Trophoblast cell (in vitro differentiated cells and primary cell): Measurements from ENCODE around the gene TCF12.

Experiments used
- DNase-seq, 2 donors: peaks; one replicate each; pipeline ENCODE4 v3.0.0-alpha.2; 2016
- H2AFZ ChIP-seq: 2 replicates; pipeline ENCODE4 v1.6.1; 2013; ENCODE audit warnings: low read length, moderate library complexity, mild to moderate bottlenecking; ENCODE audit not compliant: insufficient read depth, poor library complexity
- H2AK5ac ChIP-seq: 2 replicates; pipeline ENCODE4 v1.6.1; 2013; ENCODE audit warnings: mild to moderate bottlenecking, low read length
- H2BK120ac ChIP-seq: 2 replicates; pipeline ENCODE4 v1.6.1; 2013; ENCODE audit warnings: low read length, mild to moderate bottlenecking, moderate library complexity; ENCODE audit not compliant: insufficient read depth, poor library complexity
- H2BK12ac ChIP-seq: 2 replicates; pipeline ENCODE4 v1.6.1; 2013; ENCODE audit warnings: mild to moderate bottlenecking, low read length, moderate library complexity
- H2BK5ac ChIP-seq: 2 replicates; pipeline ENCODE4 v1.6.1; 2013; ENCODE audit warnings: low read length, low read depth, moderate library complexity, mild to moderate bottlenecking; ENCODE audit not compliant: poor library complexity
- H3K14ac ChIP-seq: 2 replicates; pipeline ENCODE4 v1.6.1; 2013; ENCODE audit warnings: mild to moderate bottlenecking, low read length
- H3K18ac ChIP-seq: 2 replicates; pipeline ENCODE4 v1.6.1; 2013; ENCODE audit warnings: mild to moderate bottlenecking, low read length
- H3K23ac ChIP-seq: 2 replicates; pipeline ENCODE4 v1.6.1; 2013; ENCODE audit warnings: low read length
- H3K27ac ChIP-seq: 2 replicates; pipeline ENCODE4 v1.5.1; 2013; ENCODE audit warnings: low read depth, mild to moderate bottlenecking, inconsistent platforms, low read length, moderate library complexity
- H3K27me3 ChIP-seq: 2 replicates; pipeline ENCODE4 v1.6.1; 2013; ENCODE audit warnings: inconsistent platforms, mild to moderate bottlenecking, low read length, moderate library complexity; ENCODE audit not compliant: insufficient read depth
- H3K36me3 ChIP-seq, 2 experiments: 1 replicate in 1 of 2; 2 replicates in 1 of 2; pipeline ENCODE4 v1.6.1; 2013; ENCODE audit warnings: low read length in 2 of 2, mild to moderate bottlenecking in 2 of 2, moderate library complexity in 1 of 2; ENCODE audit not compliant: insufficient read depth in 2 of 2, control insufficient read depth in 1 of 2
- H3K4ac ChIP-seq: 2 replicates; pipeline ENCODE4 v1.6.1; 2013; ENCODE audit warnings: low read depth, mild to moderate bottlenecking, low read length, moderate library complexity
- H3K4me1 ChIP-seq, 2 experiments: 1 replicate in 1 of 2; 2 replicates in 1 of 2; pipeline ENCODE4 v1.6.1; 2013; ENCODE audit warnings: low read length in 2 of 2, mild to moderate bottlenecking in 2 of 2, moderate library complexity in 1 of 2; ENCODE audit not compliant: insufficient read depth in 2 of 2, control insufficient read depth in 1 of 2
- H3K4me2 ChIP-seq: 2 replicates; pipeline ENCODE4 v1.6.1; 2013; ENCODE audit warnings: inconsistent platforms, mild to moderate bottlenecking, low read length, moderate library complexity
- H3K4me3 ChIP-seq: 2 replicates; pipeline ENCODE4 v1.5.1; 2013; ENCODE audit warnings: mild to moderate bottlenecking, low read depth, low read length, inconsistent platforms
- H3K79me1 ChIP-seq: one replicate; pipeline ENCODE4 v1.6.1; 2013; ENCODE audit warnings: low read length
- H3K79me2 ChIP-seq: 2 replicates; pipeline ENCODE4 v1.6.1; 2013; ENCODE audit warnings: low read length, mild to moderate bottlenecking; ENCODE audit not compliant: control insufficient read depth, insufficient read depth, poor library complexity
- H3K9ac ChIP-seq: 2 replicates; pipeline ENCODE4 v1.6.1; 2013; ENCODE audit warnings: mild to moderate bottlenecking, low read length
- H3K9me3 ChIP-seq: 2 replicates; pipeline ENCODE4 v1.6.1; 2013; ENCODE audit warnings: low read depth, mild to moderate bottlenecking, control low read depth, inconsistent platforms, low read length; ENCODE audit not compliant: insufficient read depth
- H4K12ac ChIP-seq: 2 replicates; pipeline ENCODE4 v1.6.1; 2013; ENCODE audit warnings: low read depth, mild to moderate bottlenecking, low read length, moderate library complexity
- H4K8ac ChIP-seq: 2 replicates; pipeline ENCODE4 v1.6.1; 2013; ENCODE audit warnings: low read depth, mild to moderate bottlenecking, low read length, moderate library complexity
- H4K91ac ChIP-seq: one replicate; pipeline ENCODE4 v1.6.1; 2013; ENCODE audit warnings: low read depth, mild to moderate bottlenecking, low read length, moderate library complexity
- WGBS: extraction: QIAGEN DNeasy Blood & Tissue Kit; methylation state at CpG from one replicate; pipeline ENCODE4 v1.1.7; 2013; ENCODE audit warnings: missing lambda C conversion rate; ENCODE audit not compliant: insufficient read length, insufficient coverage; ENCODE audit errors: extremely low coverage; 5-methylcytosine and 5-hydroxymethylcytosine counted together

The TCF12 gene

DNA sequence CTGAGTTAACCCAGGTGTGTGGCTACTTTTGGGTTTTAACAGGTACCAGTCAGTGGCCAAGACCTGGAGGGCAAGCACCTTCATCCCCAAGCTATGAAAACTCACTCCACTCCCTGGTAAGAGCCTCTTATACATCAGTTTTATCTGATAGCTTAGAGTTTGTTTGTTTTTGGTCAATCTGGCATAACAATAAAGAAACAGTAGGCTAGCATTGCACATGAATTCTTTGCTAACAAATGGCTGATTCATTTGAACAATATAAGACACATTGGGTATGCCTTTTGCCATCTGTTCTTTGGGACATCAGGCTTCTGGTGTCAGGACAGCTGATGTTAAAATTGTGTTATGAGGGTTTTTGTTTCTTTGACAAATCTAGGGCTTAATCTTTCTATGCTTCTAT, 332.9 kb downstream of the TCF12 start:
- Histone ChIP-seq H4K91ac (no peak overlapping the region), H3K4ac (no peak overlapping the region)

DNA sequence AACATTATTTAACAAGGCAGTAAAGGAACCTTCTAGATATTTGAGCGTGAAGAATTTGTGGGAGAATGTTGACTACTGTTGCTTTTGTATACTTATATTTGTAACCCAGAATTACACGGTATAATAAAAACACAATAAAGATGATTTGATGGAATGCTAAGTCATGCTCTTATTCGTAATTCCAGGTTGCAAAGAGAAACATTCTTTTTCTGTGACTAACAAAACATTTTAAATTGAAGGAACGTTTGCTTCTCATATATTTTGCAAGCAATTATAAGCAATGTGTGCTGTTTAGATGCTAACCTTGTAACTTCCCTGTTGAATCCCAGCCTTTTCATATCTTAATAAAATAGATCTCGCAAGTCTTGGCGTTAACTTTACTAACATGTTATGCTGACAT, 333.5 kb downstream of the TCF12 start:
- Histone ChIP-seq H3K4me1 (peaks cover 0 to 3% of the 10 kb centered on the region in 2 experiments), H3K79me1 (peaks cover 2% of the 10 kb centered on the region), H4K91ac (no peak overlapping the region), H3K27me3 (no peaks in the 10 kb centered on the region), H2AK5ac (no peak overlapping the region), H3K18ac (no peak overlapping the region), H3K23ac (no peak overlapping the region), H4K8ac (no peak overlapping the region), H4K12ac (no peak overlapping the region), H3K4ac (no peak overlapping the region), H3K36me3 (peaks cover 2 to 10% of the 10 kb centered on the region in 2 experiments), H3K4me2 (no peak overlapping the region), H2AFZ (no peak overlapping the region), H2BK12ac (no peak overlapping the region), H3K27ac (no peak overlapping the region), H3K4me3 (no peak overlapping the region), H3K9ac (no peak overlapping the region), H3K14ac (no peak overlapping the region), H3K79me2 (no peaks in the 10 kb centered on the region), H2BK5ac (no peak overlapping the region), H3K9me3 (no peaks in the 10 kb centered on the region), H2BK120ac (no peak overlapping the region)
- peak in 1 of 2 donors; percentile 17 for DNase-seq
- WGBS, result no CpG with 5 or more reads among the region's 6 CpGs

More for the DNA sequence above, 332.9 kb downstream of the TCF12 start:
- H3K4me1 ChIP-seq, result peaks cover 0 to 3% of the 10 kb centered on the region in 2 experiments
- H3K18ac ChIP-seq, result no peak overlapping the region
- no peak overlapping the region for H2BK12ac ChIP-seq
- H2BK120ac ChIP-seq, result no peak overlapping the region
- no peak overlapping the region for H2AFZ ChIP-seq
- H4K12ac ChIP-seq, result no peak overlapping the region
- H3K27me3 ChIP-seq, result no peaks in the 10 kb centered on the region
- H3K23ac ChIP-seq, result no peak overlapping the region
- H3K36me3 ChIP-seq, result peaks cover 2 to 10% of the 10 kb centered on the region in 2 experiments
- H3K4me2 ChIP-seq, result no peak overlapping the region
- no peak overlapping the region for H3K27ac ChIP-seq
- H3K9me3 ChIP-seq, result no peaks in the 10 kb centered on the region
- no peak overlapping the region for H4K8ac ChIP-seq
- no peak overlapping the region for H2BK5ac ChIP-seq
- no peak overlapping the region for H3K4me3 ChIP-seq
- no peak for DNase-seq
- H3K14ac ChIP-seq, result no peak overlapping the region
- H2AK5ac ChIP-seq, result no peak overlapping the region
- no peaks in the 10 kb centered on the region for H3K79me2 ChIP-seq
- no peak overlapping the region for H3K9ac ChIP-seq
- peaks cover 2% of the 10 kb centered on the region for H3K79me1 ChIP-seq

DNA sequence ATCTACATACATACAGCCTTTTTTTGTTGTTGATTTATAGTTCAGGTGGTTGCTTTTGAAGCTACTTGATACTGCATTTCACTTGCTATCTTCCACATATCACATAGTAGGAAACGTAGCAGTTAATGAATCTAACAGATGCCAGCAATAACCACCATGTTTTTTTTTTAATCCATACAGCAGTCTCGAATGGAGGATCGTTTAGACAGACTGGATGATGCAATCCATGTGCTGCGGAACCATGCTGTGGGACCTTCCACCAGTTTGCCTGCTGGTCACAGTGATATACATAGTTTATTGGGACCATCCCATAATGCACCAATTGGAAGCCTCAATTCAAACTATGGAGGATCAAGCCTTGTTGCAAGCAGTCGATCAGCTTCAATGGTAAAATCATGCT, 334.6 kb downstream of the TCF12 start:
- H2AFZ ChIP-seq, result no peak overlapping the region

DNA sequence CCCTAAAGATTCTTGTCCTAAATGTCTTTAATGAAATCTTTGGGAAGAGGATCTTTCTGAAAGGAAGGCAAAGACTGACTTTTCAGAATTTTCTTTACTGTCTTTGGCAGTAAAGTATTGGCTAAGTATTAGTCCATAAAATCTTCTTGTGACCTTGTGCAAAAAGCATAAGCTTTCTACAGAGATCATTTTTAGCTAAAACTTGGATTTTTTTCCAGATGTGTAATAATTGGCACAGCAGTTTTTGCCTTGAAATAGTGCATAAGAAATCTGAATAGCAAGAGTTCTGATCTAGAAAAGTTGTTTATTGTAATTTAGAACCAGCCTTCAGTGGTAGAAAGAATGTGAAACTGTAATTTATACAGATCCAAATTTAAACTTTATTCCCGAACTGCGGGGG, 335.1 kb downstream of the TCF12 start:
- Histone ChIP-seq H4K91ac (no peak overlapping the region), H2AK5ac (no peak overlapping the region), H3K18ac (no peak overlapping the region), H3K4me3 (no peak overlapping the region), H3K9me3 (no peaks in the 10 kb centered on the region), H3K36me3 (peaks cover 2 to 4% of the 10 kb centered on the region in 2 experiments), H3K4ac (no peak overlapping the region), H3K27ac (no peak overlapping the region), H2BK120ac (no peak overlapping the region), H4K8ac (no peak overlapping the region), H3K27me3 (no peaks in the 10 kb centered on the region), H2AFZ (no peak overlapping the region), H3K4me2 (no peak overlapping the region), H3K79me2 (no peaks in the 10 kb centered on the region), H3K4me1 (no peaks in the 10 kb centered on the region), H3K14ac (no peak overlapping the region), H2BK5ac (no peak overlapping the region), H2BK12ac (no peak overlapping the region), H3K79me1 (no peaks in the 10 kb centered on the region), H3K23ac (no peak overlapping the region), H4K12ac (no peak overlapping the region), H3K9ac (no peak overlapping the region)
- WGBS, result no CpG with 5 or more reads among the region's 2 CpGs
- DNase-seq, result no peak

More for the DNA sequence above, 334.6 kb downstream of the TCF12 start:
- Histone ChIP-seq H3K79me1 (no peaks in the 10 kb centered on the region), H3K27me3 (no peaks in the 10 kb centered on the region), H4K91ac (no peak overlapping the region), H3K9me3 (no peaks in the 10 kb centered on the region), H3K4ac (no peak overlapping the region), H2AK5ac (no peak overlapping the region), H2BK12ac (no peak overlapping the region), H3K4me2 (no peak overlapping the region), H3K79me2 (no peaks in the 10 kb centered on the region), H3K9ac (no peak overlapping the region), H3K27ac (no peak overlapping the region), H4K12ac (no peak overlapping the region), H3K4me3 (no peak overlapping the region), H3K4me1 (peaks cover 0 to 1% of the 10 kb centered on the region in 2 experiments), H3K18ac (no peak overlapping the region), H4K8ac (no peak overlapping the region), H2BK120ac (no peak overlapping the region), H2BK5ac (no peak overlapping the region), H3K14ac (no peak overlapping the region), H3K23ac (no peak overlapping the region), H3K36me3 (peaks cover 2 to 4% of the 10 kb centered on the region in 2 experiments)
- no peak for DNase-seq
- no CpG with 5 or more reads among the region's 5 CpGs for WGBS
